Smooth muscle cell (in vitro differentiated cells): ENCODE results near the gene SMIM43. TPM values are rescaled to one million over a fixed set of nuclear protein-coding genes. Genes with fewer than 3 reads are reported as not detected.
A peak's percentile ranks its signal among the peaks of the same experiment; 100 is the strongest.

Experiments
- DNase-seq: peaks from one replicate; lab custom pipeline; 2025; ENCODE audit not compliant: unreplicated experiment; lab: John Stamatoyannopoulos, UW
- H2AFZ ChIP-seq: fragments of 200-600 bp; sonication (generic); 2 replicates; pipeline ENCODE4 v1.6.0; 2016; ENCODE audit warnings: antibody characterized with exemption, low read depth, mild to moderate bottlenecking
- H3F3A ChIP-seq: fragments of 200-600 bp; sonication (generic); 2 replicates; pipeline ENCODE4 v1.6.0; 2017; ENCODE audit warnings: antibody characterized with exemption, low read depth
- H3K27ac ChIP-seq: fragments of 200-600 bp; sonication (generic); 2 replicates; pipeline ENCODE4 v1.5.1; 2016; ENCODE audit warnings: low read depth, mild to moderate bottlenecking
- H3K27me3 ChIP-seq: fragments of 200-600 bp; sonication (generic); 2 replicates; pipeline ENCODE4 v1.6.1; 2016; ENCODE audit warnings: low read depth, mild to moderate bottlenecking
- H3K36me3 ChIP-seq: fragments of 200-600 bp; sonication (generic); 2 replicates; pipeline ENCODE4 v1.5.1; 2016; ENCODE audit warnings: low read depth
- H3K4me1 ChIP-seq: fragments of 200-600 bp; sonication (generic); 2 replicates; pipeline ENCODE4 v1.5.1; 2016; ENCODE audit warnings: low read depth
- H3K4me2 ChIP-seq: fragments of 200-600 bp; sonication (generic); 2 replicates; pipeline ENCODE4 v1.6.0; 2016; ENCODE audit warnings: mild to moderate bottlenecking
- H3K4me3 ChIP-seq: fragments of 200-600 bp; sonication (generic); 2 replicates; pipeline ENCODE4 v1.5.1; 2016; ENCODE audit warnings: mild to moderate bottlenecking
- H3K79me2 ChIP-seq: fragments of 200-600 bp; sonication (generic); 2 replicates; pipeline ENCODE4 v1.6.0; 2016; ENCODE audit warnings: low read depth, mild to moderate bottlenecking
- H3K9ac ChIP-seq: fragments of 200-600 bp; sonication (generic); 2 replicates; pipeline ENCODE4 v1.6.0; 2016; ENCODE audit warnings: low read depth
- H3K9me3 ChIP-seq: fragments of 200-600 bp; sonication (generic); replicated peaks from 2 replicates; pipeline ENCODE4 v1.5.1; 2016; ENCODE audit warnings: low read depth
- H4K20me1 ChIP-seq: fragments of 200-600 bp; sonication (generic); 2 replicates; pipeline ENCODE4 v1.6.0; 2016; ENCODE audit warnings: low read depth
- WGBS: methylation state at CpG from one replicate; pipeline ENCODE4 v1.1.7; 2016; ENCODE audit warnings: low lambda C conversion rate; 5-methylcytosine and 5-hydroxymethylcytosine counted together
- polyA plus RNA-seq: library from polyadenylated mRNA; unstranded; fragments of >200 nt; fragmentation: Nextera tagmentation; extraction: Ambion mirVana; gene quantifications from 2 replicates; pipeline ENCODE4 v1.2.1, GENCODE V29; 2016
- total RNA-seq: library from RNA; depleted of rRNA; stranded (reverse); fragments of >200 nt; gene quantifications from 2 replicates; pipeline ENCODE4 v1.2.3, GENCODE V29; 2014
- TF ChIP-seq, protein P1 (sequence below): fragments of 200-600 bp; sonication (generic); IDR thresholded peaks from 2 replicates; pipeline ENCODE4 v1.5.1; 2017; ENCODE audit warnings: borderline replicate concordance, mild to moderate bottlenecking, antibody characterized with exemption; ENCODE audit not compliant: insufficient read depth, poor library complexity, severe bottlenecking

The SMIM43 gene
- total and polyA plus RNA-seq, 2 experiments from 2014 or later, result not detected

DNA sequence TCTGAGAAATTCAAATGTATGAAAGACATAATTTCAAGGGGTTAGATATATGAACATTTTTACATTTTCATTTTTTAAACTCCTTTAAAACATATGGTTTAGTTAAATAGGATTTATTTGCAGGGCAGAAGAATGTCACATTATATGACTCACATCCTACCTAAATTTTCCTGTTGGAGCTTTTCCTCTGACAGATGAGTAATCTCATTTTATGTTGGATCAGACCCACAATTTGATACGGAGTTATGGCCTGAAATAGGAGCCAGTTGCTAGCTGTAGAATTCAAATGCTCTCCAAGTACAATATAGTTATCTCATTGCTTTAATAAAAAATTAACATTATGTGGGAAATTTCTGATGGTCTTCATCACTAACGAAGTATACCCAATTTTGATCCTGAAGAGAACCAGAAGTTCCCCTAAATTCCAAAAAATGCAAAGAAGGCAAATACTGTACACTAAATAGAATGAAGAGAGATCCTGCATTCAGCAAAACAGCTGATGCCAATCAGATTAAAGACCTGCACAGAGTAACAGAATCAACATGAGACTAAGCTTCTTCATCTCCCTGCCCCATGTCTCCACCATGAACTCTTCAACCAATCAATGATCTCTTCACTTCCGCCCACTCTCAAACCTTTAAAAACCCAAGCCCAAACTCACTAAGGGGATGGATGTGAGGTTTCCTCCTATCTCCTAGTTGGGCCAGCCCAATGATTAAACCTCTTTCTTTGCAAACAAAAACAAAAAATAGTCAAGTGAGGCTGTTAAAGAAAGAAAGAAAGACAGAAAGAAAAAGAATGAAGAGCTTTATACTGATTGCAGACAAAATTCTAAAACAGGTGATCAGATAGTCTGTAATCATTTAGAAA lies 25.2 kb upstream of the SMIM43 start:
- Histone ChIP-seq H3K27ac (no peak overlapping the region), H3K4me1 (no peaks in the 10 kb centered on the region), H3K36me3 (no peaks in the 10 kb centered on the region), H3K9me3 (no peaks in the 10 kb centered on the region), H3K9ac (no peak overlapping the region), H3F3A (no peaks in the 10 kb centered on the region), H2AFZ (no peak overlapping the region), H3K79me2 (no peaks in the 10 kb centered on the region), H3K27me3 (peaks cover 8% of the 10 kb centered on the region), H3K4me3 (no peak overlapping the region), H4K20me1 (no peaks in the 10 kb centered on the region), H3K4me2 (peak overlapping the region; percentile 4)
- 81% methylated on average over 3 of the region's 3 CpGs for WGBS
- TF ChIP-seq, protein P1, sequence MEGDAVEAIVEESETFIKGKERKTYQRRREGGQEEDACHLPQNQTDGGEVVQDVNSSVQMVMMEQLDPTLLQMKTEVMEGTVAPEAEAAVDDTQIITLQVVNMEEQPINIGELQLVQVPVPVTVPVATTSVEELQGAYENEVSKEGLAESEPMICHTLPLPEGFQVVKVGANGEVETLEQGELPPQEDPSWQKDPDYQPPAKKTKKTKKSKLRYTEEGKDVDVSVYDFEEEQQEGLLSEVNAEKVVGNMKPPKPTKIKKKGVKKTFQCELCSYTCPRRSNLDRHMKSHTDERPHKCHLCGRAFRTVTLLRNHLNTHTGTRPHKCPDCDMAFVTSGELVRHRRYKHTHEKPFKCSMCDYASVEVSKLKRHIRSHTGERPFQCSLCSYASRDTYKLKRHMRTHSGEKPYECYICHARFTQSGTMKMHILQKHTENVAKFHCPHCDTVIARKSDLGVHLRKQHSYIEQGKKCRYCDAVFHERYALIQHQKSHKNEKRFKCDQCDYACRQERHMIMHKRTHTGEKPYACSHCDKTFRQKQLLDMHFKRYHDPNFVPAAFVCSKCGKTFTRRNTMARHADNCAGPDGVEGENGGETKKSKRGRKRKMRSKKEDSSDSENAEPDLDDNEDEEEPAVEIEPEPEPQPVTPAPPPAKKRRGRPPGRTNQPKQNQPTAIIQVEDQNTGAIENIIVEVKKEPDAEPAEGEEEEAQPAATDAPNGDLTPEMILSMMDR, result no peak
- DNase-seq, result no peak

DNA sequence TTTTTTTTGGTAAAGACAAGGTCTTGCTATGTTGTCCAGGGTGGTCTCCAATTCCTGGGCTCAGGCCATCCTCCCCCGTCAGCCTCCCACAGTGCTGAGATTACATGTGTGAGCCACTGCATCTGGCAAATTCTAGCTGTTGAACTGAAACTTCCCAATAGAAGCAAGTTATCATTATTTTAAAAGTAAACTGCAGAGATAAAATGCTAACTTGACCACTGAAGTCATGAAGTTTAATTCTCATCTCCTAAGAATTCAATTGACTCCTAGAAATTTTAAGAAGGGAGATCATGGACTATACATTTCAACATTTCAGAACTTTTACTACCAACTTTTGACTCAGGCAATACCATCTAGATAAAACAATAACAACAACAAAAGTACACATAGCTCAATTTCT lies 24.5 kb upstream of the SMIM43 start:
- Histone ChIP-seq H3K9me3 (no peaks in the 10 kb centered on the region), H3K27ac (no peak overlapping the region), H2AFZ (no peak overlapping the region), H3K36me3 (no peaks in the 10 kb centered on the region), H3K79me2 (no peaks in the 10 kb centered on the region), H3K4me1 (no peaks in the 10 kb centered on the region), H3K4me2 (no peak overlapping the region), H3F3A (no peaks in the 10 kb centered on the region), H3K4me3 (no peak overlapping the region), H4K20me1 (no peaks in the 10 kb centered on the region), H3K9ac (no peak overlapping the region), H3K27me3 (peaks cover 8% of the 10 kb centered on the region)
- DNase-seq, result no peak
- WGBS, result 89% methylated on average over 1 of the region's 1 CpG
- TF ChIP-seq, protein P1, result no peak

DNA sequence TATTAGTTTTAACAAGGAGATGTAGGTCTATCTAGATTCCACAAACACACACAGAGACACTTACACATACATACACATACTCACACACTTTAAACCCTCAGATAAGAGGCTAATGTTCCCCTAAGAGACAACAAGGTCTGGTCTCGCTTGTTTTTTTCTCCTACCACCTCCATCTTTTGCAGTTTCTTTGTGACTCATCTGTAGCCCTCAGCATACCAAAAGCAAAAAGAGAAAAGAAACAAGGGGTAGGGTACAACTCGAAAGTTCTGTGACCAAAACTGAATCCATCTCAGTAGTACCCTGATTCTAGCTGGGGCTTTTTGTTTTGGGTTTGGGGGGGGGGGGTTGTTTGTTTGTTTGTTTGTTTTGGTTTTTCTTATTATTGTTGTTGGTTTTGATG lies 23.9 kb upstream of the SMIM43 start:
- Histone ChIP-seq H3K27me3 (peaks cover 8% of the 10 kb centered on the region), H3F3A (no peaks in the 10 kb centered on the region), H3K9me3 (no peaks in the 10 kb centered on the region), H3K9ac (no peak overlapping the region), H3K4me2 (no peak overlapping the region), H2AFZ (no peak overlapping the region), H3K27ac (no peak overlapping the region), H3K4me3 (no peak overlapping the region), H4K20me1 (no peaks in the 10 kb centered on the region), H3K79me2 (no peaks in the 10 kb centered on the region), H3K36me3 (no peaks in the 10 kb centered on the region), H3K4me1 (no peaks in the 10 kb centered on the region)
- TF ChIP-seq, protein P1, result no peak
- DNase-seq, result no peak
- 74% methylated on average over 2 of the region's 2 CpGs for WGBS

DNA sequence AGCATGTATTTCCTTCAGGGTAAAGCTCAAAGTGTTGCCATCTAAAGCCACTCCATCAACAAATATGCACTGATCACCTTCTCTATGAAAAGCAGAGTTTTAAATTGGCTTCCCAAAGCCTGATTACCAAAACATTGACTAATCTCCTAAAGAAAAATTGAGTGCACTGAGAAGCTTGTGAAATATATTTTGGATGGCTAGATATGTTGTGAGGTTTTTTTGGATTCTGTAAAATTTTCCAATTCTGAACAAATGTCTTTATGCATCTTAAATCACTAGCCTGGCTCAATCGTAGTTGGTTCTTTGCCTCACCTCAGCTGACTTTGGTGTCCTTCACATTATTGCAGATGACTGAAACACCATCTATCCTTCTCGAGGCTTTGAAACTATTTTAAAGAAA lies 21.3 kb upstream of the SMIM43 start:
- Histone ChIP-seq H3K36me3 (no peaks in the 10 kb centered on the region), H3F3A (no peaks in the 10 kb centered on the region), H3K27me3 (peaks cover 18% of the 10 kb centered on the region), H2AFZ (no peak overlapping the region), H3K4me1 (no peaks in the 10 kb centered on the region), H4K20me1 (no peaks in the 10 kb centered on the region), H3K4me2 (no peak overlapping the region), H3K79me2 (no peaks in the 10 kb centered on the region), H3K4me3 (no peak overlapping the region), H3K27ac (no peak overlapping the region), H3K9me3 (no peaks in the 10 kb centered on the region), H3K9ac (no peak overlapping the region)
- no peak for DNase-seq
- WGBS, result 92% methylated on average over 2 of the region's 2 CpGs
- TF ChIP-seq, protein P1, result no peak
